RWPE2 (cell line): ENCODE measurements around the gene DAPK2.

Experiments
- ATAC-seq: fragments of 200-7000 bp; cut with Tn5 transposase; 3 replicates; pipeline ENCODE4 v1.9.1; 2021; ENCODE audit warnings: low read depth
- DNase-seq: peaks from one replicate; pipeline ENCODE4 v3.0.0-alpha.2; 2020; ENCODE audit warnings: low spot score
- H3K27ac ChIP-seq: fragments of 450-650 bp; 2 replicates; pipeline ENCODE4 v1.5.1; 2017; ENCODE audit warnings: mild to moderate bottlenecking; ENCODE audit not compliant: poor library complexity, severe bottlenecking
- H3K27me3 ChIP-seq: fragments of 250-450 bp; sonication (Bioruptor Pico); 2 replicates; pipeline ENCODE4 v1.5.1; 2021; ENCODE audit warnings: mild to moderate bottlenecking, moderate library complexity; ENCODE audit not compliant: insufficient read depth, poor library complexity, severe bottlenecking
- H3K36me3 ChIP-seq: fragments of 250-450 bp; sonication (Bioruptor Pico); 2 replicates; pipeline ENCODE4 v1.5.1; 2020; ENCODE audit warnings: low read depth, mild to moderate bottlenecking, moderate library complexity
- H3K4me1 ChIP-seq: fragments of 250-450 bp; sonication (Bioruptor Pico); 2 replicates; pipeline ENCODE4 v1.5.1; 2021; ENCODE audit warnings: mild to moderate bottlenecking, moderate library complexity; ENCODE audit not compliant: insufficient read depth, poor library complexity, severe bottlenecking
- H3K4me3 ChIP-seq: fragments of 250-450 bp; sonication (Bioruptor Pico); 2 replicates; pipeline ENCODE4 v1.5.1; 2021; ENCODE audit warnings: mild to moderate bottlenecking, moderate library complexity; ENCODE audit not compliant: severe bottlenecking
- H3K9me3 ChIP-seq: fragments of 250-450 bp; sonication (Bioruptor Pico); 2 replicates; pipeline ENCODE4 v1.5.1; 2021; ENCODE audit warnings: mild to moderate bottlenecking, moderate library complexity; ENCODE audit not compliant: severe bottlenecking
- CTCF ChIP-seq: fragments of 450-650 bp; IDR thresholded peaks from one replicate; pipeline ENCODE4 v1.5.1; 2017; ENCODE audit warnings: mild to moderate bottlenecking, moderate library complexity; ENCODE audit not compliant: poor library complexity, severe bottlenecking

Gene DAPK2

GRCh38 chr15:63899193-63899592 is 147.1 kb downstream of the DAPK2 start:
- H3K27ac ChIP-seq, result no peak overlapping the region
- no peak overlapping the region for H3K4me3 ChIP-seq
- no peak for TF ChIP-seq CTCF
- H3K9me3 ChIP-seq, result no peaks in the 10 kb centered on the region
- DNase-seq (no peak), ATAC-seq (no peak)
- no peaks in the 10 kb centered on the region for H3K4me1 ChIP-seq
- H3K36me3 ChIP-seq, result no peaks in the 10 kb centered on the region
- H3K27me3 ChIP-seq, result no peaks in the 10 kb centered on the region

- TF ChIP-seq CTCF, result no peak
- DNase-seq, result no peak
- Histone ChIP-seq H3K27me3 (no peaks in the 10 kb centered on the region), H3K4me1 (no peaks in the 10 kb centered on the region), H3K9me3 (no peaks in the 10 kb centered on the region), H3K4me3 (no peak overlapping the region), H3K27ac (no peak overlapping the region), H3K36me3 (no peaks in the 10 kb centered on the region)
- peak; percentile 30 for ATAC-seq
Observed at GRCh38 chr15:63896336-63897115, 149.8 kb downstream of the DAPK2 start.

GRCh38 chr15:63895787-63896218 is 150.5 kb downstream of the DAPK2 start:
- TF ChIP-seq CTCF, result no peak
- DNase-seq, result no peak
- ATAC-seq, result no peak
- H3K9me3 ChIP-seq, result no peaks in the 10 kb centered on the region
- H3K4me3 ChIP-seq, result no peak overlapping the region
- no peaks in the 10 kb centered on the region for H3K4me1 ChIP-seq
- H3K27me3 ChIP-seq, result no peaks in the 10 kb centered on the region
- no peak overlapping the region for H3K27ac ChIP-seq
- H3K36me3 ChIP-seq, result no peaks in the 10 kb centered on the region

- no peaks in the 10 kb centered on the region for H3K36me3 ChIP-seq
- H3K9me3 ChIP-seq, result no peaks in the 10 kb centered on the region
- no peak overlapping the region for H3K4me3 ChIP-seq
- H3K27me3 ChIP-seq, result no peaks in the 10 kb centered on the region
- TF ChIP-seq CTCF, result no peak
- no peaks in the 10 kb centered on the region for H3K4me1 ChIP-seq
- ATAC-seq (no peak), DNase-seq (no peak)
- H3K27ac ChIP-seq, result no peak overlapping the region
Observed at GRCh38 chr15:63895194-63895593, 151.1 kb downstream of the DAPK2 start.

GRCh38 chr15:63894662-63894949 is 151.7 kb downstream of the DAPK2 start:
- H3K9me3 ChIP-seq, result no peaks in the 10 kb centered on the region
- ATAC-seq (no peak), DNase-seq (no peak)
- no peaks in the 10 kb centered on the region for H3K27me3 ChIP-seq
- TF ChIP-seq CTCF, result no peak
- H3K27ac ChIP-seq, result no peak overlapping the region
- H3K4me1 ChIP-seq, result no peaks in the 10 kb centered on the region
- H3K4me3 ChIP-seq, result no peak overlapping the region
- no peaks in the 10 kb centered on the region for H3K36me3 ChIP-seq
